C4-2B (cell line): ENCODE data around the gene LARP4.

Experiments
- CTCF ChIP-seq: fragments of 450-650 bp; conservative IDR thresholded peaks from 2 replicates; pipeline ENCODE4 v1.5.1; 2017; ENCODE audit warnings: mild to moderate bottlenecking
- ZFX ChIP-seq: fragments of 450-650 bp; IDR thresholded peaks from 2 replicates; pipeline ENCODE4 v1.6.1; 2017

DNA sequence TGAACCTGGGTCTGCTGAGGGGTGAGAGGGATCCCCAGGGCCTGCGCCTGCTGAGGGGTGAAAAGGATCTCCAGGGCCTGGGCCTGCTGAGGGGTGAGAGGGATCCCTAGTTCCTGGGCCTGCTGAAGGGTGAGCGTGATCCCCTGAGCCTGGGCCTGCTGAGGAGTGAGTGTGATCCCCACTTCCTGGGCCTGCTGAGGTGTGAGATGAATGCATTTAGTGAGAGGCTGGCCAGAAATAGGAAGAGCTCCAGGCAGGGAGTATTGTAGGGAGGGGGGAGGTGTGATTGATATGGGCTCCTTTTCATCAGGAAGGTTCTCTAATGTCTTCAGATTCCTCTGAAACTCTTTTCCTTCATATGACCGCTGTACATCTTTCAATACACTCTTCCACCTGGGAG, 47.3 kb upstream of the LARP4 start:
- TF ChIP-seq CTCF (no peak), ZFX (no peak)
